Skin epidermis (tissue), 12 donors: ENCODE data around the gene SERPINE2.

ENCODE experiments used
- H3K27ac ChIP-seq, 21 experiments: fragments of 200-600 bp; sonication (generic) in 11 of 21; one replicate each; pipeline ENCODE4 v1.5.0; 2020; ENCODE audit warnings: mild to moderate bottlenecking in 3 of 21, inconsistent platforms in 2 of 21, moderate library complexity in 2 of 21
- H3K4me3 ChIP-seq, 7 experiments: fragments of 200-600 bp; sonication (generic) in 2 of 7; one replicate each; pipeline ENCODE4 v1.5.0; 2020; ENCODE audit warnings: inconsistent platforms in 2 of 7, mild to moderate bottlenecking in 2 of 7, moderate library complexity in 1 of 7

The SERPINE2 gene

DNA sequence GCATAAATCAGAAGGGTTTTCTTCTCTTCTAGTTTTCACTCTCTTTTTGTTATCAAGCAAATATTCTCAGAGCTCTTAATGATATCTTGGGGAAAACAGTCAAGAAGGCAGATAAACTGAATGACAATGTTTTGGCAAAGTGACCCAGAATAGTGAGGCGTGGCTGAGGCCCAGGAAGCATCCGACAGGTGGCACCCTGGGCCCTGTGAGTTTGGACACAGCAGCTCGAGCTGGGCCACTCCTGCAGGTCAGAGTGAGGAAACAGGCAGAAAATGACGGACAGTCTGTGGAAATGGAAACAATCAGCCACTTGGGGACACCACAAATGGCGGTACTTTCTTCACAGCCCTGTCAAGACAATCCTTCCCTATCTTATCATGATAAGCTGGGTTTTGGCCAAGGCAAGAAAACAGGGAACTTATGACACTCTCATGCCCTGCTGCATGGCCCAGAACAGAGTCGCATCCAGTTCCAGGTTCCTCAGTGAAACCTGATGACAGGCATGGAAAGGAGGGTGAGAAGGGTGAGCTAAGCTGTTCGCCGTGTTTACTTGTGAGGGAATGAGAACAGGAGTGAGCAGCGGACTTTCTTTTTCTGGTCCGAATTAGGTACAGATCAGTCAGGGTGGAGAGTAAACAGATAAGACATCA lies 49.8 kb downstream of the SERPINE2 start:
- no peak overlapping the region for H3K27ac ChIP-seq
- no peak overlapping the region for H3K4me3 ChIP-seq

DNA sequence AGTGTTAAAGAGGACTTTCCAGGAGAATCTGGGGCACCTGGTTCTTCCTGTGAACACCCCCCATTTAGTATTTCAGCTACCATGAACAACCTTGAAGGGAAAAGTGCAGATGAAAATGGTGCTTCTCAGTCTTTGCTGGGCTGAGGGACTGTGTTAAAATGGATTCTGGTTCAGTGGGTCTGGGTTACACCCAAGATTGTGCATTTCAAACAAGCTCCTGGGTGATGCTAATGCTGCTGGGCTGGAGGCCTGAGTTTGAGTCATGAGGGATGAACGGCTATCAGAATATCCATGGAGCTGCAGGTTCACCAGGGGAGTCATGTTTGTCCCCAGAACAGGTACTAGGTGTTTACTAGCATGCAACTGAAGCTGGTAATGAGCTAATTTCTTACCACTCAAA lies 57.8 kb downstream of the SERPINE2 start:
- Histone ChIP-seq H3K4me3 (no peak overlapping the region), H3K27ac (no peak overlapping the region)

DNA sequence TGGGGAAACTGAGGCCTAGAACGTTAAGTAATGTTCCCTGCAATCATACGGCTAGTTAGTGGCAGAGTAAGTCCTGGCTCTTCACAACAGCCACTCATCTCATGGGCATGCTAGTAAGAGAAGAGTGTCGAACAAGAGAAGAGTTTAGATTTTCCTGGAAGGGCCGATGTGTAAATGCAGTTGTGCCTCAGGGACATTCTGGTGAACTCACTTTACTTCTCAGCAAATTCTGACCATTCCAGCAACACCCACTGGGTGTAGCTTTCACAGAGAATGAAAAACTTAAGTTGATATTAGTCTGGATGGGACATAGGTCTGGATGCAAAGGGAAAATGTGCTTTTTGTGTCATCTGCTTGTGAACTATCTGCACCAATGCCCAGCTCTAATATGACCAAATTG lies 58.3 kb downstream of the SERPINE2 start:
- Histone ChIP-seq H3K4me3 (no peak overlapping the region), H3K27ac (no peak overlapping the region)

DNA sequence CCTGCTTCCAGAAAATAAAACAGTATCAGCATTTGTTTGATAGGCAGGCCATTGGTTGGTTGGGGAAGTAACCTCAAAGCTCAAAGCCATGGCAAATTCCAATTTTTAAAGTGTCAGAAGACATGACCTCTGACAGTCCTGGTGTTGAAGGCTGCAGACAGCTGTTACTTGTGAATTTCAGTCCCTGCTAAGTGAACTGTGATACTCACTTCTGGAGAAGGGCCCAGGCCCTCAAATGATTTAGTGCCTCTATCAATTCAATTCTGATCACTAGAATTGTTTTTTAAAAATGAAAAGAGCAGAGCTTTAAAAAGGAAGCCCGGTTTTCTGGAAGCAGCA lies 58.7 kb downstream of the SERPINE2 start:
- Histone ChIP-seq H3K27ac (no peak overlapping the region), H3K4me3 (no peak overlapping the region)

DNA sequence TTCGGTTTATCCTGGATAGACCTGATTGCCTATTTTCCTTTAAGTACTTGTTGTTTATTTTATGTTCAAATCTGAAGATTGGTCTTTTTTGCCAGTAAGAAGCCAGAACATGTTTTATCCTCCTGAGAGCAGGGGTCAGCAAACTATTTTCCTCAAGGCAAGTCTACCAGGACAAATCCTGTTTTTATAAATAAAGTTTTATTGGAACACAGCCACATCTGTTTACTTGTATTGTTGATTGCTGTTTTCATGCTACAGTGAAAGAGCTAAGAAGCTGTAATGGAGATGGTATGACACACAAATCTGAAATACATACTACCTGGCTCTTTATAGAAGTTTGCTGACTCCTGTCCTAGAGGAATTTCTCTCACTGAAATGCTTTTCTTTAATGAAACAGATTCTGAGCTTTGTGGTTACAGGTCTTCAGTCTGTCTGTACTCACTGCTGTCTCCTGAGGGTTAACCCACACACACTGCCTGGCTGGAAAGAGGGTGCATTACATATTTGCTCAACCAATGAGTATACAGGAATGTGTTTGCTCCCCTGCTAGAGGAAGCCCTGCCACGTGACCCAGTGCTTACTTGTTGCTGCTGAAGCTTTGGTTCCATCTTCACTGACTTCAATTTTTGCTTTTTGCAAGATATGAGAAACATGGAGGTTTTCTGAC lies 59.2 kb downstream of the SERPINE2 start:
- Histone ChIP-seq H3K4me3 (no peak overlapping the region), H3K27ac (no peak overlapping the region)

DNA sequence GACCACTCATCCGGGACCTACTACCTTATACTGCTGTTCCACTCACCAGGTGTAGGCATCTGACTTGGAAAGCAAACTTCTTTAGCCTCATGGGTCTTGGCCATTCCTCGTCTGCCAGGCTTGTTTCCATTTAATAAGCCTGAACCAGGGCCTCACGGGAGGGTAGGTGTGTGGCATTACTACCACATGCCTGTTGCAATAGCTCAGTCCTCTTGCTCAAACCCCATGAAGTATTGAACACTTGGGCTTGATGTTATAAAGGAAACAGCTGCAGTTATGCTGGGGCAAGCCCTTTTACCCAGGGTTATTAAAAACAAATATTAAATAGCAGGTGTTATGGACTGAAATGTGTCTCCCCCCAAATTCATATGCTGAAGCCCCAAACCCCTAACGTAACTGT lies 60.6 kb downstream of the SERPINE2 start:
- no peak overlapping the region for H3K4me3 ChIP-seq
- H3K27ac ChIP-seq = no peak overlapping the region

DNA sequence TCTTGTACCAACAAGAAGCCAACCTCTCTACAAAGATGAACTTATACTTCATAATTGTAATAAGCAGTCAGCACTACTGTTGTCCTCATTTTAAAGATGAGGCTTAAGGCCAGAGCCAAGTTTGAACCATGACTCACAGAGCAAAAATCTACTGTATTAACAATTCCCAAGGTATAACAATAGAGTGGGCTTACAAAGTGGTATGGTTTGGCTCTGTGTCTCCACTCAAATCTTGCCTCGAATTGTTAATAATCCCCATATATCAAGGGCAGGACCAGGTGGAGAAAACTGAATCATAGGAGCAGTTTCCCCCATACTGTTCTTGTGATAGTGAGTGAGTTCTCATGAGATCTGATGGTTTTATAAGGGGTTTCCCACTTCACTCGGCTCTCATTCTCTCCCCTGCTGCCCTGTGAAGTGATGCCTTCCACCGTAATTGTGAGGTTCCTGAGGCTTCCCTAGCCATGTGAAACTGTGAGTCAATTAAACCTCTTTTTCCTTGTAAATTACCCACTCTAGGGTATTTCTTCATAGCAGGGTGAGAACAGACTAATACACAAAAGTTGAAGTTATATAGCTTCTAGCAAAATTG lies 62.4 kb downstream of the SERPINE2 start:
- Histone ChIP-seq H3K27ac (no peak overlapping the region), H3K4me3 (no peak overlapping the region)

DNA sequence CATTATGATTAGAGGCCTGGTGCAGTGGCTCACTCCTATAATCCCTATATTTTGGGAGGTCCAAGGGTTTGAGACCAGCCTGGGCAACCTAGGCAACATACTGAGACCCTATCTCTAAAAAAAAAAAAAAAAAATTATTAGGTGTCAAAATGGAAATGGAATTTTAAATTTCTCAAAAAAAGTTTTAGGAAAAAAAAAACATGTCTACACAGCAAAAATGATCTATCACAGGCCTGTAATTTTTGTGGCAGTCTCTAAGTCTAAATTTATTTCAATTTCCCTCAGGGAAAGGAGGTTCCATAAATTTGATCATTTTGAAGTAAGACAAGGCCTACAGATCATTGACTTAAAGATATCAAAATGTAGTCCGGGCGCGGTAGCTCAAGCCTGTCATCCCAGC lies 65.5 kb downstream of the SERPINE2 start:
- Histone ChIP-seq H3K4me3 (no peak overlapping the region), H3K27ac (no peak overlapping the region)

DNA sequence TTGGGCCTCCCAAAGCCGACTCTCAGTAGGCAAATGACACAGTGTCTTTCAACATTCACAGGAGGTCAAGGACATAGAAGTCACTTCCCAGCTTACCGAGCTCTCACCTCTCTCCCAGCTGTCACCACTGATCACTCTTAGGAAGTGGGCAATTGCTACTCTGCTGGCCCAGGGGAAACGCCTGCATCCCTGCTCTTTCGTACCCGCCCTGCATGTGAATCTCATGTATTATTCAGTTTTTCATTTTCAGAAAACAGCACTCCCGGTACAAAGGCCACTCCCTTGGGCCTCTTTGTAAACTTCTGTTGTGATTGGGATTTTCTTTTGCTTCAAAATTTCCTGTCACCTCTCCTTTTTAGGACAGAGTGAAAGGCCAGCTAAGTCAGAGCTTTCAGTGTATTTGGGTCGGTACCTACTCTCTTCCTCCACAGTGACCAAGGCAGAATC lies 66.4 kb downstream of the SERPINE2 start:
- Histone ChIP-seq H3K4me3 (no peak overlapping the region), H3K27ac (no peak overlapping the region)

DNA sequence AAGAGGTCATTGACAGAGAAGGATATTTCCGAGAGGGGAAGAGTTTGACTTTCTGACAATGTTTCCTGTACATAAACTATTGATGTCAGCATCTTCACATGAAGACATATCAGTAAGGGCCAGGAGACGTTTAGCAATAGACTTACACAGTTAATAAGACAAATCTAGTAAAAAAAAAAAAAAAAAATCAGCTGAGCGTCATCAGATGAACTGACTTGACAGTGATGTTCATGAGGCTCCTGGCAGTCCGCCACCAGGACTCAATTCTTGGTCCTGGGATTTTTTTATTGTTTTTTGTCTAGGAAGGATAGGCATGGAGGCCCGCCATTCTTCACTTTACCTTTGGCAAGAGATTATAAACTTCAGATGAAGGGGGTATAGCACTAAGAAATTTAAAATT lies 67.4 kb downstream of the SERPINE2 start:
- H3K27ac ChIP-seq = no peak overlapping the region
- no peak overlapping the region for H3K4me3 ChIP-seq

DNA sequence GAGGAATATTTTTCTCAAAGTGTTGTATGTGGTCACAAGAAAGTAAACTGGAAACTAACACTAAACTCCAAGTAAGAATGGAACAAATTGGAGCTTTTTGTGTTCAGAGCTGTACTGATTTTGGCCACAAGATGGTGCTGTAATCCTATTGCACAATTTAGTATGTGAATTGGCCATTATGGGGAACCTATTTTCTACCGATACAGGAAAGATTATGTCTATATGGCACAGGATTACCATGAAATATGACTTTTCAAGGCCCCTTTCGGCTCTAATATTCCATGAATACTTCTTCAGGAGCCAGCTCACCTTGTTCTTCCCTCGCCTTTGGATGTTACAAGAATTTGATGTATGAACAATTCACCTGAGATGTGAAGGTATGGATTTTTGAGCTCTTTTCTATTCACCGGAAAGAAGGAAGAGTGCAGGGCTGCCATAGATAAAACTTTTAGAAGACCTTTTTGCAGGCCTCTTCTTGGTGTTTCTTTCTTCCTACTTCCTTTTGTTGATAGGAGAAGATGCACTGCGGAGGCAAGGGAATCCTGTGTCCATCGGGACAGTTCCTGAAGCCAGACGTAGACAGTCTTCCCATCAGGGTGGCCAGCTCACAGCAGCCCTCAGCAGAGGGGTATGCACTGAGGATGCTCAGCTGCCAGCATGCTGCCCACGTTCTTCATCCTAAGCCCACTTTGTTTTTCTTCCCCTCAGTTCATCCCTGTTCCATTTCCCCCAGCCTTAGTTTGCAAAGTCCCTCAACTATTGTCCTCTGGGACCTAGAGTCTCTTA lies 68.5 kb downstream of the SERPINE2 start:
- Histone ChIP-seq H3K4me3 (no peak overlapping the region), H3K27ac (no peak overlapping the region)

DNA sequence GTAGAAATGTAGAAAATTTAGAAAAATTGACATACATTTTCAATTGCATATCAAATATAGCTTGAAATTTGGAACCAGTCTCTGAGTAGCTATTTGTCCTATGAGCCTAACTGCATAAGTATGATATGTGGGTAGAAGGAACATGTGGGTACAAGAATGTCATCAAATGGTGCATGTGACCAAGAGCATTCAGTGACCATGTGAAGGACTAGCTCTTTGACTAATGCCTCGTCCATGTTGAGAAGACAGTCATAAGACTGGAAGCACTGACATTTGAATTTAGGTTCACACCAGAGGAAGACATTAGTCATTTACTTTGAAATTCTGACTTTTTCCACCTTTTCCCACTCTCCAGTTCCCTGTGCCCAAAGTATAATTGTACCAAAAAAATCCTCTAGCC lies 69.2 kb downstream of the SERPINE2 start:
- Histone ChIP-seq H3K27ac (no peak overlapping the region), H3K4me3 (no peak overlapping the region)

DNA sequence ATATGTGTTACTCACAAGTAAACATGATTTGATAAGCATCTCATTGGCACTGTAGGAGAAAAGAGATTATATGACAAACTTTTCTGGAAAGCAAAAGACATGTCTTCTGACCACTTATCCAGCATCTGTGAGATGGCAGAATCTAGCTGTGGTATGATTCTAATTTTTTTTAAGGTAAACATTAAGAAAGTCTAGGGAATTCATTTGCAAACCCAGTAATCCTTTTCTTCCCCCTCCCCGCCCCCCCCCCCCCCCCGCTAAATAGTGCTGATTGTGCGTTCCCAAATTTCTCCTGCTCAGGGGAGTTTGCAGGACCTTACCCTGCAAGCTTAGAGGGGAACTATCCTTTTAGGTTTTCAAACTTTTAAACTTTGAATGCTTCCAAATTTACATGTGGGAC lies 69.8 kb downstream of the SERPINE2 start:
- Histone ChIP-seq H3K27ac (no peak overlapping the region), H3K4me3 (no peak overlapping the region)

DNA sequence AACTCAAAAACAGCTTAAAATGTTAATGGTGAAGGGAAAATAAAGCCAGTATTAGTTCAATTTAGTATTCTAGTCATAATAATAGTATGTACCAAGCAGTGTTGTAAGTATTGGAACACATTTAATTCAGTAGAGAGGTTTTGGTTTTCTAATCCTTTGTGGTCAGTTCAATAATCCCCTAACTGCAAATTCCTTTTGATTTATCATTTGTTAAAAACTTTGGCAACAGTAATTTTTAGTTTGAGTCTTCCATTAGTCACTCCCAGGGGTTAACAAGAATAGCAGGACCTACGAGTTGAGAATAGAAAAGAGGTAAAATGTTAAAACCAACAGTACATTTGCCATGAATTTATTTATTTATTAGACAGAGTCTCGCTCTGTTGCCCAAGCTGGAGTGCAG lies 71.1 kb downstream of the SERPINE2 start:
- Histone ChIP-seq H3K27ac (no peak overlapping the region), H3K4me3 (no peak overlapping the region)

DNA sequence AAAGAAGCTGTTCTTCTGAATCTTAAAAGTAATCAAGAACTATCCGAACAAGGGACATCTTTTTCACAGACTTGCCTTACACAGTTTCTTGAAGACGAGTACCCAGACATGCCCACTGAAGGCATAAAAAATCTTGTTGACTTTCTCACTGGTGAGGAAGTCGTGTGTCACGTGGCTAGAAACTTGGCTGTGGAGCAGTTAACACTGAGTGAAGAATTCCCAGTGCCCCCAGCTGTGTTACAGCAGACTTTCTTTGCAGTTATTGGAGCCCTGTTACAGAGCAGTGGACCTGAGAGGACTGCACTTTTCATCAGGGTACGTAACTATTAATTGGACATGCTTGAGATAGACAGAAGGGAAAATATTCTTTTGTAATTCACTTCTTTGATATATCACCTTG lies 79.4 kb downstream of the SERPINE2 start:
- no peak overlapping the region for H3K27ac ChIP-seq
- no peak overlapping the region for H3K4me3 ChIP-seq

DNA sequence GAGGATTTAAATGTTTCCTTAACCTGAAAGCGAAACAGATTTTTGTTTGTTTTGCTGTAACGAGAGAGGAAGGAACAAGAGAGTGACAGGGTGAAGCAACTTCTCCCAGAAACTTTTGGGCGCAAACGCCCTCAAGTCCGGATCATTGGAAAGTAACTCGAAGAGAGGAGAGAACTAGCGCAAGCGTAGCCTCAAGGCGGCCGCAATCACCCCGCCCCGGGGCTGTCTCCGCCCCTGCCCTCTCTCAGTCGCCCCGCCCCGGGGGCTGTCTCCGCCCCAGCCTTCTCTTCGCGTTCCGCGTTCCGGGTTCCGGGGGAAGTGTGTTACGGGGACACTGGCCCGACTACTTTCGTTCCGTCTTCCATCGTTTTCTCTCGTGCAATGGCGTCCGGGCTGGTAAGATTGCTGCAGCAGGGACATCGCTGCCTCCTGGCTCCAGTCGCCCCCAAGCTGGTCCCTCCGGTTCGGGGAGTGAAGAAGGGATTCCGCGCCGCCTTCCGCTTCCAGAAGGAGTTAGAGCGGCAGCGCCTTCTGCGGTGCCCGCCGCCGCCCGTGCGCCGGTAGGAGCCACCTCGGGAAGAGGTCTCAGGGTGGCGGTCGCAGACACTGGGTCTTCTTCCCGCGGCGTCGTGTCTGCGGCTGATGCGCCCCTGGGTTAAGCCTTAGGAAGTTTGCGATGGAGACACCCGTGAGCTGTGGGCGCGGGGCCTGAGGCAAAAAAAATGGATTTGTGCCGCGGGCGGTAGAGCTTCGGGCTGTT lies 81.8 kb downstream of the SERPINE2 start, which contains the start of gene MRPL44:
TSS of gene MRPL44 (plus strand) at position 372 of the 760 bp plus-strand sequence. CDS start at position 382, 10 bp downstream.
- Histone ChIP-seq H3K27ac (peak within 1 kb of the TSS in 20 of 21 experiments; percentile 79 to 93 (median 88)), H3K4me3 (peak within 1 kb of the TSS; percentile 69 to 98 (median 86))

DNA sequence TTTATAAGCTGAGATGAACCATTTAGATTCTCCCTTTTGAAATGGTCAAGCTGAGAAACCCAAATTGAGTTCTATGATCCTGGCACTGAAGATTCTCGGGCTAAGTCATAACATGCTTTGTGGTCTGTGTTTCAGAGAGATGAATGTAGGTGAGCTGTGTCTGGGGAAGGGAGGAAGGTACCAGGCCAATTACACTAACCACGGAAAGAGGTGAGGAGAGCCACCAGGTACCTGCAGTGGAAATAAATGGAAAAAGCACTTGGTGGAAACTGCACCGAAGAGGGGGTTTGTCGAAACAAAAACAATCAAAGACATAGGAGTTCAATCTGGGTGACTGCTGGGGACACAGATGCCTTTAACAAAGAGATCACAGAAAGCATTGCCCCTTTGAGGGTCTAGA lies 82.8 kb downstream of the SERPINE2 start:
- H3K27ac ChIP-seq = peak overlapping the region in 20 of 21 experiments; percentile 79 to 93 (median 88)
- H3K4me3 ChIP-seq = no peak overlapping the region

DNA sequence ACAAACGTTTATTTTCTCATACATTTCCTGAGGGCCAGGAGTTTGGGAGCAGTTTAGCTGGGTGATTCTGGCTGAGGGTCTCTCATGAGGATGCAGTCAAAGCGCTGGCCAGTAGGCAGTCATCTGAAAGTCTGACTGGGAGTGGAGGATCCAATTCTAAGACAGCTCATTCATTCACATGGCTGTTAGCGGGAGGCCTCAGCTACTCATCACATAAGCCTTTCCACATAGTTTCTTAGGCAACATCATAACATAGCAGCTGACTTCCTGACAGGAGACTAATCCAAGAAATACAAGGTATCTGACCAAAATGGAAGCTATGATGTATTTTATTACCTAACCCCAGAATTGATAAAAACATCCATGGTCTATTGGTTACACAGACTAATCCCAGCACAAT lies 84.7 kb downstream of the SERPINE2 start:
- H3K4me3 ChIP-seq = no peak overlapping the region
- no peak overlapping the region for H3K27ac ChIP-seq

DNA sequence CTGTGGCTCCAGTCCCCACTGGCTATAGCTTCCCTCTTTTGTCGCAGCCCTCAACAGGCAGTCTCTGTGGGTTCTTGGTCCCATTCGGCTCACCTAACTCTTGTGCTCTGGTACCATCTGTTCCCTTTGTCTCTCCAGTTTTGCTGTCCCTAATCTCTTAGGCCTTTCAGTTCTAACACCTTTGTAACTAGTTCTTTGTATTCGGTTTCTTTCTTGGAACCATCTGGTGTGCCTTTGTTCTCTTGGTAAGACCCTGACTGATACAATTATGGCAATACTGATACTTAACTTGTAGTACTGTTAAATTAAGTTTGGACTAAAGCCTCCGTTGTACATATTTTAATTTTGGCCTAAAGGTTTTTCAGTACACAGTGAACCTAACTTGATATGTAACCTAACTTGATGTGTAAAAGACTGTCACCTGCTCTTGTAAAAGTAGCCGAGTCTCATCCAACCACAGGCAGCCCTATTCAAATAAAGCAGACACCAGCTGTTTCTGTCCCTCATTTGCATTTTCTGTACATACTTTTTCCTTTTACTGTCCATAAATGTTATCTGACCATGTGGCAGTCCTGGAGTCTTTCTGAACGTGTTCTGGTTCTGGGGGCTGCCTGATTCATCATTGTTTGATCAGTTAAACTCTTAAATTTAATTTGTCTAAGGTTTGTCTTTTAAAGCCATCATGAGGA lies 86.7 kb downstream of the SERPINE2 start:
- H3K27ac ChIP-seq = no peak overlapping the region

More for the DNA sequence above, 86.7 kb downstream of the SERPINE2 start:
- no peak overlapping the region for H3K4me3 ChIP-seq
